GM21526 (cell line): ENCODE results near the gene ZIC4.

Source experiments
- ATAC-seq: cut with Tn5 transposase; IDR thresholded peaks from one replicate; pipeline ENCODE4 v1.9.1; 2021; ENCODE audit warnings: moderate library complexity; ENCODE audit not compliant: unreplicated experiment, low FRiP score

Gene ZIC4

GRCh38 chr3:147393261-147393942 is 12.9 kb downstream of the ZIC4 start:
- ATAC-seq = no peak

DNA sequence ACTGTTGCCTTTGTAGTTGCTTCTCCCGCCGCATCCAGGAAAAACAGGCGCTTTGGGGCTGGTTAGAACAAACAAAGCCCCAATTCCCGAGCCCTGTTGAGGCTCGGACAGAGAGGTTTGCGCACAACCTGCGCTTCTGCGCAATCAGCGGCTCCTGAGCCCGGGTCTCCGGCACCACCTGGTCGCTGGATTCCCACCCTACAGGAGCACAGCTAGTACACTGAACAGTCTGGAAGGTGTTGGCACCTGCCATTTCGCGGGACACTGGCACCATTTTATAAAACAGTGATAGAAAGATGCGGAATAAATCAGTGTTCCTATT is 13.8 kb downstream of the ZIC4 start:
- ATAC-seq = no peak

GRCh38 chr3:147391781-147392624 is 14.3 kb downstream of the ZIC4 start:
- no peak for ATAC-seq

DNA sequence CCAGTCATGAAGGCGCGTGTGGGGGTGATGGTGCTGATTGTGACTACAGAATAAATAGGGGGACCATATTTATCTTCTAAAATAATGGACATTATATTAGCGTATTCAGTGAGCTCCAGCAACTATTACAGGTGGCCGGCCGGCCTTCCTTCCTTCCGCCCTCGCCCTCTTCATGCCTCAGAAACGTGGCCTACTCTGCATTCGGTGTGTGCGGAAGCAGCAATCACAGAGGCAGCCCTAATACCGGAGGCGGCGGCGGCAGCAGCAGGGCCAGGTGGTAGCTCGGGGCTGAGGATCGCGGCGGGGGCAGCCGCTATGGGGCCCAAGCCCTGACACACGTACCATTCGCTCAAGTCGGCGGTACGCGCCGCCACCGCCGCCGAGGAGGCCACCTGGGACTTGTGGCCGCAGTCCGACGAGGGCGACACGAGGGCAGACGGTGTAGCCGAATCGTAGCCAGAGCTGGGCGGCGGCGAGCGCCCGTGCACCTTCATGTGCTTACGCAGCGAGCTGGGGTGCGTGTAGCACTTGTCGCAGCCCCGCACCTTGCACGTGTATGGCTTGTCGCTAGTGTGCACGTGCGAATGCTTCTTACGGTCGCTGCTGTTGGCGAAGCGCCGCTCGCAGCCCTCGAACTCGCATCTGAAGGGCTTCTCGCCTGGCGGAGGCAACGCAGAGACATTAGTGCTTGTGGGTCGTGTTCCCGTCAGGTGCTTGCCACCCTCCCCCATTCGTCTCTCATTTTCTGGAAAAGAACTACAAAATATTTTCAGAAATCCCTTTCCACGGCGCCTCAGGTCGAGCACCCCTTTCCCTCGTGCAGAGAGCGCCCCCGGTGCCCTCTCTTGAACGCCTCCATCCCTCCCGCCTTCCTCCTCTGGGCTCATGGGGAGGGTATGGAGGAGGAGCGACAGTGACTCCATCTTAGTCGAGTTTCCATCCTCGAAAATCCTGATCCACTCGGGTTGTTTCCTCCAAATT is 15.5 kb downstream of the ZIC4 start:
- no peak for ATAC-seq

GRCh38 chr3:147389717-147390116 is 16.6 kb downstream of the ZIC4 start:
- no peak for ATAC-seq

GRCh38 chr3:147388700-147389580 is 17.4 kb downstream of the ZIC4 start:
- no peak for ATAC-seq

DNA sequence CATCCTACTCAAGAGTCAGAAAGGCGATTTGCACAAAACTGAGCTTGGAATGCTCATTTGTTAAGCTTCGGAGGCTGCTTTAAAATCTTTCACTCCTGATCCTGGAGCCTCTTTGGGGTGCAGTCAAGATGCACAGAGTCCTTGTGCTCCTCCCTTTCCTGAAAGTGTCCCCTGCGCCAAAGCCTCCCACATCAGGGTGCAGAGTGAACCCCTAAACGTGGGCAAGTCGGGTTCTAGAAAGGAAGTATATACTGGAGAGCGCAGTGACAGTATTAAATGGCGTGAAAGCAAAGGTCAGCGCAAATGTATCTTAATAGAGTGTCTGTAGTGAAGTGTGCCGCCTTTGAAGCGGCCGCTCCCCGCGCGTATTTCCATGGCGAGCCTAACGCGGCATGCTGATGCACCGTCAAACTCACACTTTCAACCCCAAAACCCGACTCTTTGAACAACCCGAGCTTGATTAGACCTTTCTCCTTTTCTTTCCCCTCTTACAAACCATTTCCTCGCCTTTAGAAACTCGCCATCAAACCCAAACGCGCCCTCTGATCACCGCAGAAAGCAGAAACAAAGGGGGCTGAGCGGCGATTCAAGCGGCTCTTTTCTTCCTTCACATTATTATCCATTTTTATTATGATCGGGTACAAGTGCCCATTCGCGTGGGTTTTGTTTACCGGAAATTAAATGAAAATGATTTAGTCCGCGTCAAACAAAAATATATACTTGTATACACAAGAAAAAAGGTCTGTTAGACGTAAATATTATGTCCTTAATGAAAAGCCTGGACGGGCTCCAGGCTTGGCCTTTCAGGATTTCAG is 18.3 kb downstream of the ZIC4 start:
- no peak for ATAC-seq

GRCh38 chr3:147387291-147387884 is 19.0 kb downstream of the ZIC4 start:
- no peak for ATAC-seq

GRCh38 chr3:147385059-147386012 is 21.0 kb downstream of the ZIC4 start:
- ATAC-seq = no peak

DNA sequence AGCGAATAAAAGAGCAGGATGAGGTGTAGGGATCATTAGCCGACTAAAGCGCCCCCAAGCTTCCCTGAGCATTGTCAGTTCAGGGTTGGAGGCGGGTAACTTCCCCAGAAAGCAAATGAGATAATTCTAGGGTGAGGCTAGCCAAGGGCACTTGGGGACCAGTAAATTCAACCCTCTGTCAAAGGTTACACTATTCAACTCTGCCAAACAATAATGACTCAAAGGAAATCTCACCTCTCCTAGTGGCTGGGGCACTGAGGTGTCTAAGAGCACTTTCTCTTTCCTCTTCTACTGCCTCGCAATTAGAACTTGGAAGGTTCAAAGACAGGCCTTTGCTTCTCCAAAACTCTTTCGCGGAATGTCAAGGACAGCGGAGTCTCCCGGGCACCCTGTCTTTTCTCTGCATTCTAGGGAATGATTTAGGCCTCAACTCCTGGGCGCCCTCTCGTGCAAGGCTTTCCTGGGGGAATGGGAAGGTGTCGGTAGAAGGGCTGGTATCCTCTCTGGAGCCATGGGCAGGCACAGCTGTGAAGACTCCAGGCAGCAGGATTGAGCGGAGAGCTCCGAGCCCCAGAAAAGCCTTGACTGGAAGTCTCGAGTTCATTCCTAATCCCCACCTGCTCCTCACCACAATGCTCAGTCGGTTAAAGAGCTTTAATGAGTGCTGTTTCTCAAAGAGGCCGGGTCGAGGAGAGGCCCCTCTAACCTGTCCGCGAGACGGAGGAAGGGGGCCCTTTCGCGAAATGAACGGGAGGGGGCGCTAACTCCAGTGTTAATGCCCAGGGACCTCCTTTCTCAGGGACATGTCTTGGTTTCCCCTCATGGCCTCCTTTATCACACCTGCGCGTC is 21.9 kb downstream of the ZIC4 start:
- ATAC-seq = no peak

DNA sequence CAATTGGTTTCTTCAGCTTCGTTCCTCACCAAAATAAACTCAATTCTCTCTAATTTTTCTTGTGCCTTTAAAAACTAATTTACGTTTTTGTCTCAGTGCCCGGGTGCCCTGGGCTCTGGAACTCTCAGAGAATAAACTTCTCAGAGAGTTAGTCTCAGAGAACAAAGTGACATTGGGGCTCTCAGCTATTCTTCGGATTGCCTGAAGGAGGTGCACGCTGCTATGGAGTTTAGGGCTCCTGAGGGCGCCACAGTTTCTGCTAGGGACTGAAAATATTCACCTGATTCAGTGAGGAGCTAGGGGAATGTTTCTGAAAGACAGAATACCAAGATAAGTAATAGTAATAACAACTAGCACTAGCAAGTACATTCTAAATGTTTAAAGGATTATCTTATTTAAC is 22.7 kb downstream of the ZIC4 start:
- ATAC-seq = no peak

GRCh38 chr3:147381596-147381995 is 24.7 kb downstream of the ZIC4 start:
- ATAC-seq = no peak

GRCh38 chr3:147380977-147381376 is 25.4 kb downstream of the ZIC4 start:
- no peak for ATAC-seq

GRCh38 chr3:147380387-147380951 is 25.9 kb downstream of the ZIC4 start:
- ATAC-seq = no peak

GRCh38 chr3:147379651-147380050 is 26.7 kb downstream of the ZIC4 start:
- ATAC-seq = no peak
